Renal cortex interstitium (tissue), 15 donors: ENCODE measurements around the gene TMEM38A. TPM values are rescaled to one million over a fixed set of nuclear protein-coding genes. Genes with fewer than 3 reads are reported as not detected.
A peak's percentile ranks its signal among the peaks of the same experiment; 100 is the strongest.

Experiments
- DNase-seq, 11 donors: peaks; one replicate each; pipeline ENCODE4 v3.0.0-alpha.2; 2013; ENCODE audit warnings: low read depth in 9 of 11, low spot score in 4 of 11; ENCODE audit errors: extremely low read depth in 1 of 11
- long read RNA-seq, 16 experiments: transcript quantifications; one replicate each; lab custom pipeline, GENCODE V29; 2026
- polyA plus RNA-seq, 3 donors: library from polyadenylated mRNA; unstranded; fragments of 120-200 nt; gene quantifications; one replicate each; pipeline ENCODE4 v1.2.1, GENCODE V29; 2013; ENCODE audit not compliant: insufficient read length in 3 of 3

The TMEM38A gene, protein sequence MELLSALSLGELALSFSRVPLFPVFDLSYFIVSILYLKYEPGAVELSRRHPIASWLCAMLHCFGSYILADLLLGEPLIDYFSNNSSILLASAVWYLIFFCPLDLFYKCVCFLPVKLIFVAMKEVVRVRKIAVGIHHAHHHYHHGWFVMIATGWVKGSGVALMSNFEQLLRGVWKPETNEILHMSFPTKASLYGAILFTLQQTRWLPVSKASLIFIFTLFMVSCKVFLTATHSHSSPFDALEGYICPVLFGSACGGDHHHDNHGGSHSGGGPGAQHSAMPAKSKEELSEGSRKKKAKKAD
- polyA plus RNA-seq, result 1 to 10 TPM; 8.1 to 8.3 (median 8.1) TPM
- long read RNA-seq, donor 1, result 0 reads
- long read RNA-seq, donor 2, partial matches to known transcripts, result 0 of 4 reads
- long read RNA-seq, donor 2, other reads (novel, unspliced or antisense), result 0 of 4 reads
- long read RNA-seq, donor 3, partial matches to known transcripts, result 0 of 6 reads
- long read RNA-seq, donor 3, other reads (novel, unspliced or antisense), result 0 of 6 reads
- long read RNA-seq, donor 4, transcript TMEM38A-201 (6 exons, 2,649 nt), result major isoform, 5 of 6 reads
- long read RNA-seq, donor 4, partial matches to known transcripts, result 0 of 6 reads
- long read RNA-seq, donor 4, other reads (novel, unspliced or antisense), result 0 of 6 reads
- long read RNA-seq, donor 5, partial matches to known transcripts, result 0 of 6 reads
- long read RNA-seq, donor 5, other reads (novel, unspliced or antisense), result 0 of 6 reads
- long read RNA-seq, donor 6, partial matches to known transcripts, result 5 of 9 reads
- long read RNA-seq, donor 6, other reads (novel, unspliced or antisense), result 0 of 9 reads
- long read RNA-seq, donor 7, partial matches to known transcripts, result 0 of 4 reads
- long read RNA-seq, donor 7, other reads (novel, unspliced or antisense), result 0 of 4 reads
- long read RNA-seq, donor 8, result 0 reads
- long read RNA-seq, donor 9, partial matches to known transcripts, result 0 of 2 reads
- long read RNA-seq, donor 9, other reads (novel, unspliced or antisense), result 0 of 2 reads
- long read RNA-seq, donor 10, partial matches to known transcripts, result 0 of 1 reads
- long read RNA-seq, donor 10, other reads (novel, unspliced or antisense), result 0 of 1 reads
- long read RNA-seq, donor 11, partial matches to known transcripts, result 0 of 2 reads
- long read RNA-seq, donor 11, other reads (novel, unspliced or antisense), result 0 of 2 reads
- long read RNA-seq, donor 12, partial matches to known transcripts, result 5 of 6 reads
- long read RNA-seq, donor 12, other reads (novel, unspliced or antisense), result 0 of 6 reads
- long read RNA-seq, donor 13, result 0 reads
- long read RNA-seq, donor 14, partial matches to known transcripts, result 0 of 3 reads
- long read RNA-seq, donor 14, other reads (novel, unspliced or antisense), result 0 of 3 reads
- long read RNA-seq, donor 15, partial matches to known transcripts, result 0 of 2 reads
- long read RNA-seq, donor 15, other reads (novel, unspliced or antisense), result 0 of 2 reads
- long read RNA-seq, donor 16, transcript TMEM38A-201 (6 exons, 2,649 nt), result major isoform, 9 of 13 reads
- long read RNA-seq, donor 16, partial matches to known transcripts, result 0 of 13 reads
- long read RNA-seq, donor 16, other reads (novel, unspliced or antisense), result 0 of 13 reads

DNA sequence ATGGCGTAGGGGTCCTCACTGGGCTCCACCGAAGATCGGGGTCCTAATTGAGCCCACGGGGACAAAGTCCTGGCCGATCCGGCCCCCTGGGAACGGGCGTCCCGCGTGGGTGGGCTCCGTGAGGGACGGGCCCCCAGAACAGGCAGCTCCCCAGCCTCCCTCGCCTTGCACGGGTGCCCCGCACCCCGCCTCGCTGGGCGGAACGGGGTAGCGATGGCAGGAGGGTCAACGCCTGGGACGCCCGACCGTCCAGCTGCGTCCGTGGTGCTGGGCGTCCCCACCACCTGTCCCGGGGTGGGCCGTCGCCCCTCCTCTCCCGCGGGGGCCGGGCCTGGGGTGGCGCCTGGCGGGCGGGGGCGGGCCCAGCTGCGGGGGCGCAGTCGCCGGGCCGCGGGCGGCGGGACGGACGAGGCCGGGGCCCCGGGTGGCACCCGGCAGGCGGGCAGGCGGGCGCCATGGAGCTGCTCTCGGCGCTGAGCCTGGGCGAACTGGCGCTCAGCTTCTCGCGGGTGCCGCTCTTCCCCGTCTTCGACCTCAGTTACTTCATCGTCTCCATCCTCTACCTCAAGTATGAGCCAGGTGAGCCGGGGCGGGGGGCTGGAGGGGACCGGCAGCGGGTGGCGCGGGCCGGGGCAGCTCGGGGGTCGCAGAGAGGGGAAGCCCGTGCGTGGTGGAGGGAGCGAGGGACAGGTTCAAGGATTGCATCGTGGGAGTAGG, at the start of gene TMEM38A:
TMEM38A (plus strand) TSS at position 377 of the 717 bp plus-strand sequence; CDS start at position 456, 79 bp downstream.
- peak in 4 of 11 donors; percentile 8 to 35 (median 20) for DNase-seq

DNA sequence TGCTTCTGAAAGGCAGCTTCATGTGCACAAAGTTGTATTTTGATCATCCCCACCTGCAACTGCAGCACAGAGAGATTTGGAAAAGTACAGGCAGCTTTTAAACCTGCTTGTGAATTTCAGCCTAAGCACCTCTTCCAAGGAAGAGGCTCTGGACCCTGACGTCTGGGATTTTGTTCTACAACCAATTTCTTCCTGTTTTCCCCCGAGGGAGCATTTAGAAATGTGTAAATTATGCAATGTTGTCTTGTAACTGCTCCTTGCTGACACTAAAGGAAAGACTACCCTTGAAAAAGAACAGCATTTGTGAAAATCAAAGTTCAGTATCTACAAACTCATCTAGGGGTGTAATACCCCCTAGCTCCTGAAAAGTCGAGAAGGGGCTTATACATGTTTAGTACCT, 48.3 kb upstream of the TMEM38A start:
- no peak for DNase-seq

DNA sequence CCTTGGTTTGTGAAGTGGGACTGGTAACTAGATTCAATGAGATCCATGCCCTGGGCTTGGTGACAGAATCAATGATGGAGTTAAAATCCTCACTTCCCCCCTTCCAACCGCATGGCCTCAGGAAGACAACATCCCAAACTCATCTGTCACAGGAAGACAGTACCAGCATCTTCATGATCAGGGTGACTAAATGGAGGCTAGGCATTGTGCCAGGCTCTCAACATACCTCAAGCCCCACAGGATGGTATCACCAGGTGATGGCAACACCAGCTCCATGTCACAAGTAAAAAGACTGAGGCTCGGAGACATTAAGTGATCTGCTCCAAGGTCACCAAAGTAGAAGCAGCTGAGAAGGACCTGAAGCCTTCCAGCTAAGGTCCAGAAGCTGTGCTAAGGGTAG, 47.1 kb upstream of the TMEM38A start:
- DNase-seq, result no peak

DNA sequence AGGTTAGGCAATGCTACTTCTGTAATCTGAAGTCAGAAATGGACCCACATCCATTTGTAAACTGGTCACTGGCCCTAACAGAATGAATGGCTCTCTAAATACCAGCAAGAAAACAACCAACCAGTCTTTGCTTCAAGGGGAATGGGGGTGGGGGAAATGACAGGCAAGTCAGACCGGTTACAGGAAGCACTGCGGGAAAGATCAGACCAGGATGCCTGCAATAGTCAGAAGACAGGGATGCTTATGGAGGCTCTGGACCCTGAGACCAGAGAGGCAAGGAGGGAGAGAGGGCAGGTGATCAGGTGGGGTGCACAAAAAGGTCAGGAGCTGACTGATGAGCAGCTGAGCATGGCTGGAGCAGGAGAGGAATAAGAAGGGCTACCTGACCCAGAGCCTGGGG, 46.0 kb upstream of the TMEM38A start:
- DNase-seq, result no peak

DNA sequence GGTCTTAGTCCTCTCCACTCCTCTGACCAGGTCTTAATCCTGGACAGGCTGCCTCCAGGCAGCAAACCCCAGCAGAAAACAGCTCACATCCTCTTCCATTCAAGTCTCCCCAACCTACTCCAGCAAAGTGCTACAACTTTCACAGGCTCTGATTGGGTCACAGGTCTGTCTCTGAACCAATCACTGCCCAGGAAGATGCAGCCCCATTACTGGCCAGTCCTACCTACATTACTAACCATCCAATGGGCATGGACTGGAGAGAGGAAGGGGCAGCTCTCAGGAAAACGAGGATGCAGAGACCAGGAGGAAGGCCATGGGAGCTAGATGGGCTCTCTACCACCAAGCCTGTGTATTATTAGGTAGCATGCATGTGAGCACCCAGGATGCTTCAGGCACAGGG, 45.1 kb upstream of the TMEM38A start:
- no peak for DNase-seq

DNA sequence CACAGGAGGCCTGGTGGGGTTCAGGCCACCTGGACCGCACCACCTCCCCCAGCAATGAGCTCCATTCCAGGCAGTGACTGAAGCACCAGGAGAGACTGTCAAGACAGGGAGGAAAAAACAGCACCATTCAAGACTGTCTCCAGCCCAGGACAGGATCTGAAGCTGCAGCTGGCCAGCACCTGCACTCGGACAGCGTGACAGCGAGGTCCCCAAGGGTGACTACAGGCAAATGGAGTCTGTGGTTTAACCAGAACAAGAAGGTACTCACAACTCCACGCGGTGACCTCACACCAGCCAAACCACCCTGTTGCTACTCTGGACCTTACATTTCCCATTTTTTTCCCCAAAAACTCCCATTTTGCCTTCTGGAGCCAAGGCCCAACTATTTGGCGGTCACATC, 42.7 kb upstream of the TMEM38A start:
- DNase-seq, result no peak

DNA sequence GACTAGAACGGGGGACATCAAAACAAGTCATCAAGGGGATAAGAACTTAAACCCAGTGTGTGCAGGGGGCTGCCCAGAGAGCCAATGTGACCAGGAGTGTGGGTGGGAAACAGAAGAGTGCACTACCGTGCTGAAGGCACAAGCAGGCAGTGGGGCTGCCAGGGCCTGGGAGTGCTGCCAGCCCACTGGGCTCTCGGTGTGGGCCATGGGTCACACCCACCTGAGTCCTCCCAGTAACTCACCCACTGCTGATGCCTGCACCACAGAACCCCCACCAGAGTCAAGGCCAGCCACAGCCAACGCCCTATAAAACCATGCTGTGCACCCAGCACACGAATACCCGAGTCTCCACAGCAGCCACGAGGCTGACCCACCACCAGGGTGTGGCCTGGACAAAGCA, 41.5 kb upstream of the TMEM38A start:
- DNase-seq, result no peak

DNA sequence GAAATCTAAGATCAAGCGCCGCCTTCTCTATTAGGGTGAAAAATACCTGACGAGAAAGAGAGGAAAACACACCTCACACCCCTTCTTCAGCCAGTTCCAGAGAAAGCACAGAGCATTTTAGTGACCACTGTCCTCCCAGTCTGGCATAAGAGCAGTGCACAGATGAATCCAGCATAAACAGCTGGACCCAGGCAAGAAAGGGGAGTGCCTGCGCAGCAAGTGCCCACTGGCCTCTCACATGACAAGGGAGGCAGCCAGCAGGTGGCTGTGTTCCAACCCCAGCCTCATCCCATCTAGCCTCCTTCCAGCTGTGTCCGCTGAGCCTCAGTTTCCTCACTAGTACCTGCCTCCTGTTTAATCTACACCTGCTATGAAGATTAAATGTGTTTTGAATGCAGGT, 40.9 kb upstream of the TMEM38A start:
- DNase-seq, result no peak

DNA sequence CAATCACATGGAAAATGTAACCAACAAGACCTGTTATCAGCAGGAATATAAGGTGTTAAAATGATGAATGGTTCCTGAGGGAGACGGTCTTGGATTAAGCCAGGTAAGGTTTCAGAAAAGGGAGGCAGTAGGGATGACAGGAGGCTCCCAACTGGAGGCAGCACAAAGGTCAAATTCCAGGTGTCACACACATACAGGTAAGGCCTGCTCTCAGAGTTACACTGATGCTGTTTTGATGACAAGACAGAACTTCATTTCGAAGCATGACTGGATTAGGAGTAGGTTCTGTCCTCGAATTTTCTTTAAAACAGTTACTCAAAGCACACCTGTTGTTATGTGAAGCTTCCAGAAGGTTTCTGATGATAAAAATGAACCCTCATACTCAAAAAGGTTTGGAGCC, 40.4 kb upstream of the TMEM38A start:
- DNase-seq, result no peak

DNA sequence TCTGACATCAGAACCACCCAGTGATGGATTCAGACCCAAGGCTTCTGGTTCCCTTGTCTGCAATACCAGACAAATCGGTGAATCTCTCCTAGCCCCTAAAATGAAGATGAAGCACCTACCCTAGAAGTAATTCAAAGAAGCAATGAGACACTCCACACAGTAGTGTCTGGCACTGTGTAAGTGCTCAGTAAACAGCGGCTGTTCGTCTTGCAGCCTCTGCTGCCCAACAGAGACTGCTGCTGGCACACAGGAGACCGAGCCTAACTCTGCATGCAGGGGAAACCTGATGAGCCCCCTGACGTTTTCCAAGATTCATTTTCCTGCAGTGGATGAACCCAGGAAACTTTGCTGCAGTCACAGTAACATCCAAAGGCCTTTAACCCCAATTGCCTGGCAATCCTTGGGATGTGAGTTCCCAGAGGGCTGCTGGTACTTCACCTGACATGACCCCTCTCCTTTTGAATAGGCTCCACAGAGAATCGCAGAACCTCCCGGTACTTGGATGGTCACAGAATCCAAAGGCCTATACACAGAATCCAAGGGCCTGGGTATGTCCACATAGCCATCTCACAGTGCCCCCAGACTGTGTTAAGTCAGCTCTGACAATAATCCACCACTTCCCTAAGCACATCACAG, 39.7 kb upstream of the TMEM38A start:
- no peak for DNase-seq

DNA sequence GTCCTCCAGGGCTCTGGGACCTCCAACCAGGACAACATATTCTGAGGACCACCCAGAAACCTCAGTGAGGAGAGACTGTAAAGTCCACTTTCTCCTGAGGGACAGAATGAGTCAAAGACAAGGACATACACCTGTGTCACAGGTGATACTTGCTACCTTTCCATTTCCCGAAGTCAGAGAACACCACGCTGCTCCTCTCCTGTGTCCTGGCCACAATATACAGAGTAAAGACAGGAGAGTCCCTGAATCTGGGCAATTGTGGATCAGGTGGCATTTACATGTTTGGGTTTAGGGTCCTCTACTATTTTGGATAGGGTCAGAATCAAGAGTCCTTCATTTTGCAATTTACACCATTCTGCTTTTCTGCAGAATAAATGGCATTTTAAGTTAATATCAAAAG, 37.9 kb upstream of the TMEM38A start:
- DNase-seq, result no peak

DNA sequence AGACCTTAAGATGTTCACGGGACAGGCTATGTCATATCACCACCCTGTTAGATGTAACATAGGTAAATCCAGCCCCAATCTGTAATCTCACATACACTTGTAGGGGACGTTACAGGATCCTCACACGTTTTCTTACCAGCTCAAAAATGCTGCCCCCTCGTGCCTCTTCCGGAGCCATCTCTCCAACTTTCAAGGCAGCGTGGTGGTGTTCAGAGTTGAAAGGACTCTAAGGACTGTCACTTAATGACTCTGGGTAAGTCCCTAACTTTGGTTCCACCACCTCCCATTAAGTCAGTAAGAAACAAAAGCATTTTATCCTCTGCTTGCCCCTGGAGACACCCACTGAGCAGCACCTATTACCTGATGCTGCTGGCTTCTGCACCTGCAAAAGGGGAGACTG, 37.4 kb upstream of the TMEM38A start:
- DNase-seq, result no peak

DNA sequence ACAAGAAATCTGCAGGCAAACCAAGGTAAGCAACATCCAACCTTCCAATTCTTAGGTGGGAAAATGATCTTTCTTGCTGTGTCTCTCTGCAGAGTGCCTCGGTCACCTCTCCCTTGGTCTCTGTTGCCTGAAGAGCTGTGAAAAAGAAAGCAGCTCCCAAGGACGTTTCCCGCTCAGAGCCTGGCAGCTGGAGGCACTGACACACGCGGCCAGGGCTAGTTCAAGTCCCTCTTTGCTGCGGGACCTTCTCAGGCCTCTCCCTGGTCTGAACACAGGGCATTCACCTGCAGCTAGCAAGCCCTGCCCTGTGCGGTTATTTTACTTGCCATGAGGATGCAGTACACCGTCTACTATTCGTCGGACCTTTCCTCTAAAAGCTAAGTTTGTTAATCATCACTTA, 36.7 kb upstream of the TMEM38A start:
- DNase-seq, result no peak

DNA sequence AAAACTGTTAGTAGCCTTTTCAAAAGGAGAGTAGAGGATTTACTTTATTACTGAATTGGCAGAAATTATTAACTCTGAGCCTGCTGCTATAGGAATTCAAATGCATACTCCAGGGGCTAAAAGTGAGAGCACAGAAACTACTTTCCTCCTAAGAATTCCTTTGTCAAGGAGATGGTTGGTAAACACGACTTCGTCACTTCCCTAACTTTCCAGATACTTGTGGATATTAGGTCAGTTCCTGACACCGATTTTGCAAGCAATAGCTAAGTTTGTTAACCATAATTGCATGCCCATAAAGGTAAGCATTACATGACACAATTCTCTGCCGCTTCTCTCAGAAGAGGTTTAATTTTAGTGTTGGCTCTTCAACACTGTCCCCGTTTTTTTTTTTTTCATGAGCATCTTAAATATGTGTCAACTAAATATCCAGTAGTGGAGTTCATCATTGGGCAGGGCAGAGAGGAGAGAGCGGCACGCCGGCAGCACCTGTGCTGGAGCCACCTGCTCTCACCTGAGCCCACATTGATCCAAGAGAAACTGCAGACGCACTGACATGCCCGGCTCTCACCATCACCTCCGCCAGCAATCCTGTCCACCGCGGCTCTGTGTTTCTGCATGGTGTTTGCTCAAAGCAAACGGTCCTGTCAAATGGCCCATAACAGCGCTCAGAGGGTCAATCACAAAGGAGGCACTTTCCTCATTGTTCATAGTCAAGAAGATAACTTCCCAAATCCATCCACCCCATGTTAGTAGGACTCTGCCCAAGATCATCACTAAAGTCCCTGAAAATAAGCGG, 35.6 kb upstream of the TMEM38A start:
- no peak for DNase-seq

DNA sequence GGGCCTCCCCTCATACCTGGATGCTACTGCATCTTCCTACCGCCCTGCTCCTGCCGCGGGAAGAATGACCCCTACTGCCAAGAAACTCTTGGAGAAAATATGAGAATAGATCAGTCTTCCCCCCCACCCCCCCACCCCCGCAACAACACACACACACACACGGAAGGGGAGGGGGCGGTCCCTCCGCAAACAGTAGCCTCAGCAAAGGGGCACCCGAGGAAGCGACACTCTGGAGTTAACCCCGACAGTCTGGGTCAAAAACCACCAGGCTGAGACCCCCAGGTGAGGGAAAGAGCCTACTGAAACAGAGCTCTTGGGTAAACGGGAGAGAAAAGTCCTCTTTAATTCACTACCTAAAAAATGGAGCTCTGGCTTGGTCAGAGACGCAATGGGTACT, 34.1 kb upstream of the TMEM38A start:
- no peak for DNase-seq

DNA sequence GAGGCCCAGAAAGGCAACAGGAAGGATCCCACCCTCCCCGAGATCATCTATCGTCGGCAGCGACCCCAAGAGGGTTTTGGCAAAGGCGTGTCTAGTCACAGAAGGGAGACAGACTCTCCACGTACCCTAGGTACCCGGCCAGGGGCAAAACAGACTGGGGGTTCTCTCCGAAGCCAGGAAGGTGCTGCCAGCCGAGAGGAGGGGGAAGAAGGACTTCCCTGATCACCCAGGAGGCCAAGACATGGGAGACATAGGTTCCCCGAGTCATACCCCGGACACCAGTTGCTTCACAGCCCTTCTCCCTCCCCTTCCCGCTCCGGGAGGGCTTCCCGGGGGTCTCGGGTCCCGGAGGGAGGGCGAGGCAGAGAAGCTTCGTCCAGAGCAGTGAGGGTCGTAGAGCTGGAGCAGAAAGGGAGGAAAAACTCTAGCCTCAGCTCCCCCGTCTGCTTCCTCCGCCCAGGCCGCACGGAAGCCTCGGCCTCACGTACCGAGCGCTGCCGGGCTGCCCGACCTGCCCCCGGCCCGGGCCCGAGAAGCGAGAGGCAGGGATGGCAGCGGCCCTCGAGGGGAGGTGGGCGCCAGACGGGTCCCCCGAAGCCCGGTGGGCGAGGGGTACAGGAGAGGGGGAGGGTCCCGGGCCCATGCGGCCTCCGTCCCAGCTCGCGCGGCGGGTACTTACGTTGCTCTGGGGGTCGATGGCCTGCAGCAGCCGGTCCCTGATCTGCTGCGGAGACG, 33.6 kb upstream of the TMEM38A start:
- no peak for DNase-seq

DNA sequence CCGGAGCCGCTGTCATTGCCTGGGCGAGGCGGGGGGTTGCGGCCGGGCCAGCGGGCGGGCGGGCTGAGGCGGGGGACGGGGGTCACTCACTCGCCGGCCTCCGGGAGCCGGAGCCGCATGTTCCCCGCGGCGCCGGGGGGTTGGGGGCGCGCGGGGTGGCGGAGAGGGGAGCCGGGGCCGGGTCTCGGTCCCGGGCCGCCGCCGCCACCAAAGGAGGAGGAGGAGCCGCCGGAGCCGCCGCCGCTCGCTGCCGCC, 33.1 kb upstream of the TMEM38A start:
- no peak for DNase-seq
